NCI-H128 (cell line): ENCODE results near the gene ERCC3.
"Not testable (repeated sequence)": the region's sequence is repeated elsewhere in the genome, so short reads cannot be mapped to it uniquely, and the experiment has no call there.

ENCODE experiments used
- DNase-seq: peaks from one replicate; lab custom pipeline; 2025; ENCODE audit not compliant: unreplicated experiment; lab: John Stamatoyannopoulos, UW

The ERCC3 gene

DNA sequence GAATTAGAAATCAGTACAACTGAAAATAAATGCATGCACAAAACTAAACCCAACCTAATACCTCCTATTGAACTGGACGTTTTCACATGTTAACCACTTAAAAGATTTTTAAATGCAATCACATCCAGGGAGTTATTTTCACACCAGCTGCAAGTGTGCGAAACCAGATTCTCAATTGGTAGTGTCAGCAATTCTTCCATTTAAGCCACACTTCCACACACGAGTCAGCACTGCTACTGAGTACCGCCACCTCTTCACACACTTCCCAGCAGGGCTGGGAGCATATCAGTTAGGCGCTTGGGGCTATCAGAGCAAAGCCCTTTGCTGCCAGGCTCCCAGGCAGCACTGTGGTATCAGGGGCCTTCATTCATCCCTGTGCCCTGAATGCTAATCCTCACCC, 14.2 kb downstream of the ERCC3 start:
- no peak for DNase-seq

DNA sequence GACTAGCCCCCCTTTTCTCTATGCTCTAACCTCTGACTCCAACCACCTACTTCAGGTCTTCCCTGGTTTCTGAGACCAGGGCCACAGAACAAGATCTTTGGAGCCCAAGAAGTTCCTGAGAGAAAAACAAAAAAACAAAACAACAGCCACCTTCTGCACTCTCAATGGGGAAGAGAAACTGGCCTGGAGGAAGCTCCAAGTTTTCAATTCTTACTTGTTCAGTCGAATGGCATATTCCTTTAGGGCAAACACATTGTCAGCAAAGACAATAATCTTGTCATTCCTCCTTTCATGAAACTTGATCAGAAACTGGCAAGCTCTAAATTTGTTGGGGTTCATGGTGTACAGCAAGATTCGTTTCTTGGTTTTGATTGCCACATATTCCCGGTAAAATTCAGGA, 15.0 kb downstream of the ERCC3 start:
- no peak for DNase-seq

DNA sequence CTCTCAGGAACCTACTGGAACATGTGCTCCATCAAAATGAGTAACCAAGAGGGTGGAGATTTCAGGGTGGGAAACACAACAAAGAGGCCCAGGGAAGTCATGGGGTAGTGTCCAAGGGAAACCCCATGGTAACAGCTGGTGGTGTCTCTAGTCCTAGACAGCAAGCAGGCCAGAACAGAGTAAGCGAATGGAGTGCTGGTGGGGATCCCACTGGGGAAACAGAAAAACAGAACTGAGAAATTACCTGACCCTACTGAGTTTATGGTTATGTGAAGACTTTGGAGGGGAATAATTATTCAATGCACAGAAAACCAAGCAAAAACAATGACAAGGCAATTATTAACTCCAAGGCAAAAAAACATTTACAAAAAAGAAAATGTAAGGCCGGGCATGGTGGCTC, 16.9 kb downstream of the ERCC3 start:
- no peak for DNase-seq

DNA sequence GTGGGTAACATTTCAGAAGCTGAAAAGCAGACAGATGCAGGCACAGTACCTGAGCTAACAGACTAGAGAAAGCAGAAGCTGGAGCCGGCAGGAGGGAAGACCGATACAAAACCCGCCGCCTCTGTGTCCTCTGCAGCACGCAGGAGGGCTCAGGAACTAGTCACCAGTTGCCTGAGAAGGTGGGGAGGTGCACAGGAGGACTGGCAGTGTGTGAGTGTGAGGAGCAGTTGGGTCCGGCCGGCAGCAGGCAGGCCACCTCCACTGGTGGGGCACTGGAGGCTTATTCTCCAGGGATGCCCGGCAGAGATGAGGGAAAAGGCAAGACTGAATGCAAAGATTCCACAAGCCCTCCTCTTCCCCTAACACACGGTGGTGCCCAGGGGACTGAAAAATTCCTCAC, 18.2 kb downstream of the ERCC3 start:
- no peak for DNase-seq

DNA sequence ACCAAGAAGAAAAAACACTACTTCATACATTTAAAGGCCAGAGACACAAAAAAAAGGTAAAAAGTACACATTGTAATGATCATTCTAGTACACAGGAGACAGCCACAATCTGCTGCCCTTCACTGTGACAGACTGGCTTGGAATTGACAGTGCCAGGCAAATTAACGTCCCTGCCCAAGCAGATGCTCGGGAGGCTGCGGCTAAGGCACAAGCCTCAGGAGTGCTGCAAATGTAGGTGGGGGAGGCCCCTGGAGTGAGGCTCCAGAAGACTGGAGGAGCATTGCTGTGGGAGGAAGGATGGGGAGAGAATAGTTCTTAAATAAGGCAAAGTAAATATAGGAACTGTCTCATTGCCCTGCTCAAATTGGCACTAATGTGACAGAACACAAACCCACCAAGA, 18.6 kb downstream of the ERCC3 start:
- no peak for DNase-seq

DNA sequence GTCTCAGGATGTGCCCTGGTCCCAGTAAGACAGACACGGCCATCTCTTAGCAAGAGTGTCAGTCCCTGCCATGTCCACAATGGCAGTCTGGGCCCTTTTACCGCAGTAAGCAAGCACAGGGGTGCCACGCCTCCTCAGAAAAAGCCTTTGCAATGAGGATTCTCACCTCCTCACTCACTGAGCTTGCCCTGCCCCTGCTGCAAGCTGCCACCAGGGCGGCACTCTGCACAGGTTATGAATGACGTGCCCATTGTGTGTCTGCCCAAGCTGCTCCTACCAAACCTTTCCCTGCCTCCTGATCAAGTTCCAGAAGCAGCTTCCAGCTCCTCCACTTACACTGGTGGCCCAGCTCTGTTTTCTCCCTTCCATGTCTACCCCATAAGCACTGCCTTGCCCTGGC, 23.3 kb downstream of the ERCC3 start:
- DNase-seq: no peak

DNA sequence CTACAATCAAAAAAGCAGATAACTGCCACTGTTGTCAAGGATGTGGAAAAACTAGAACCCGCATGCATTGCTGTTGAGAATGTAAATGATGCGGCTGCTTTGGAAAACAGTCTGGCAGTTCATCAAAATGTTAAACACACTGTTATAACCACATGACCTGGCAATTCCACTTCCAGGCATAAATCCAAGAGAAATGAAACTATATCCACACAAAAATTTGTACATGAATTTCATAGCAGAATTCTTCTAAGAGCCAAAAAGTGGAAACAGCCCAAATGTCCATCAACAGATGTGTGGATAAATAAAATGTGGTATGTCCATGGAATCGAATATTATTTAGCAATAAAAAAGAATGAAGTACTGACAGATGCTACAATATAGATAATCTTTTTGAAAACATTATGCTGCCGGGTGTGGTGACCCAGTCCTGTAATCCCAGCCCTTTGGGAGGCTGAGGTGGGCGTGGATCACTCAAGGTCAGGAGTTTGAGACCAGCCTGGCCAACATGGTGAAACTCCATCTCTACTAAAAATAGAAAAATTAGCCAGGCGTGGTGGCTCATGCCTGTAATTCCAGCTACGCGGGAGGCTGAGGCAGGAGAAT, 32.0 kb downstream of the ERCC3 start:
- DNase-seq: no peak

DNA sequence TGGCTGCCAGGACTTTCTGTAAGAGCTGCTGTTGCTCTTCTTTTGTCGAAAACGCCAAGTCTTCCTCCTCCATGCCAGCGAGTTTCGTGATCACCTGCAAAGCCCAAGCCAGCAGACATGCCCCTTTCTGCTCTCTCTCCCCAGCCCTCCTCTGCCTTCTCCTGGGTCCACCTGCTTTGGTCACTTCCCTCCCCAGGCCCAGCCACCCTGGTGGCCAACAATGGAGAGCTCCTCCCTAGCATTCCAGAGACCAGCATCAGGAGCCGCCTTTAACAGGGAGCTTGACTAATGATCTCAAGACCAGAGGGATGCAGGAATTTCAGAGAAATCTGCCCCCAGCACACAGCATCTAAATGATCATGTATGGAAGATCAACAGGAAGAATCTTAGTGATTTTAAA, 34.6 kb downstream of the ERCC3 start:
- DNase-seq: no peak

DNA sequence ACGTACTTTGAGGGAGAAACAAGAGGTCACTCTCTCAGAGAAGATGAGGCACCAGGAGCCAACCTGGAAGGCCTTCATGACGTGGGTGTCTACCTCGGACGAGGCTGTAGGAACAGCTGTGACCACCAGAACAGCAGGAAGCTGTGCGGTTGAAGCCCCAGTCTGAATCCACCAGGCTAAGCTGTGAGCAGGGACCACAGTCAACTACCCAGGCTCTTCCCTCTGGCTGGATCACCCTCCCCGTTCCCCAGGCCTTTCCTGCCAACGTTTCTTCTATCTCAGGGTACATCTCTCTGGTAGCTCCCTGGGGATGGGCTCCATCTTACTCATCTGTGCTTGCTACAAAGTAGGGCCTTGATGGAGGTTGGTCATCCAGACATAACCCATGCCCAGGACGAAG, 37.1 kb downstream of the ERCC3 start:
- DNase-seq: no peak

DNA sequence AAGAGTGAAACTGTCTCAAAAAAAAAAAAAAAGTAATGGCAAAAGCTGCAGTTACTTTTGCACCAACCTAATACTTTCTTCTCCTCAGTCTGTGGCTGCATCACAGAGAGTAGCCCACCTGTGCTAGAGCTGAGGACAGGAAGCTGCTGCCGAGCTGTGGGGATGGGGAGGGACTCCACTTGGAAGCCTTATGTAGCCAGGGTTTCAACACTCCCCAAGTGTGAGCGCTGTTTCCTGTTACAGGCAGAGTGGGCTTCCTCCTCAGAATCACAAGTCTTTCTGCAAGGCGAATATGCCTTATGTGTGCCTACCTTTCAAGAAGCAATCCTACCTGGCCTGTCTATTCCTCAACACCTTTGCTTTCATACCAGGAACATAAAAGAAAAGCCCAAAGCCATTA, 37.6 kb downstream of the ERCC3 start:
- DNase-seq: no peak

DNA sequence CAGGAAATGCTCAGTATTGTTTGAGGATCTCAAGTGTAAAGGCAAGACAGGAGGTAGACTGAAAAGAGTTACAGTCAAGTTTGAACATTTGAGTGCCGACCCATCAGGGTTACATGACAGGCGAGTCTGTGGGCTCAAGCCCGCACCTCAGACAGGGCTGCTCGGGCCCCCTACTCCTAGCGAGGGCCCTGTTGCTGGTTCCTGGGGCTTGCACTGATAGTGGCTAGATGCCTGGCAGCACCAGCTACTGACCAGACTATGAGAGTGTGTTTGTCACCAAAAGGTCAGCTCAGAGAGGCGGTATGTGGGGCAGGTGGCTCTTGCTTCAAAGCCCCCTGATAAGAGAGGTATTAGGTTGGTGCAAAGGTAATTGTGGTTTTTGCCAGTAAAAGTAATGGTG, 38.2 kb downstream of the ERCC3 start:
- no peak for DNase-seq

DNA sequence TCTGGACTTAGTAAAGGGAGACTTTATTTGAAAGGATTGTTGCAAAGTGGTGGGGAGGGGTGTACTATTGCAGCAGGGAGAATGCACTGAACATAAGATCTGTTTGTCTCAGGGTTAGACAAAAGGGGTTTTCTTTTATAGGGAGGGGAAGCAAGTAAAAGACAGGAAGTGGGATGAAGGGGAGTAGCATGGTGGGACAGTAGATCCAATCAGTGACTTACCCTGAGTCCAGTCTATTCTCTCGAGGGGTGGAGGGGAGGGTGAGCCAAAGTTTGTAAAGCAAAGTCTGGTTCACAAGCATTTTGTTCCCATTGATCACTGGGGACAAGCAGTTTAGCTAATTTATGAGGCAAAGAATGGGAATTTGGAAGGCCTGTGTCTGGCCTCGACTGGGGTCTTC, 38.8 kb downstream of the ERCC3 start:
- no peak for DNase-seq

DNA sequence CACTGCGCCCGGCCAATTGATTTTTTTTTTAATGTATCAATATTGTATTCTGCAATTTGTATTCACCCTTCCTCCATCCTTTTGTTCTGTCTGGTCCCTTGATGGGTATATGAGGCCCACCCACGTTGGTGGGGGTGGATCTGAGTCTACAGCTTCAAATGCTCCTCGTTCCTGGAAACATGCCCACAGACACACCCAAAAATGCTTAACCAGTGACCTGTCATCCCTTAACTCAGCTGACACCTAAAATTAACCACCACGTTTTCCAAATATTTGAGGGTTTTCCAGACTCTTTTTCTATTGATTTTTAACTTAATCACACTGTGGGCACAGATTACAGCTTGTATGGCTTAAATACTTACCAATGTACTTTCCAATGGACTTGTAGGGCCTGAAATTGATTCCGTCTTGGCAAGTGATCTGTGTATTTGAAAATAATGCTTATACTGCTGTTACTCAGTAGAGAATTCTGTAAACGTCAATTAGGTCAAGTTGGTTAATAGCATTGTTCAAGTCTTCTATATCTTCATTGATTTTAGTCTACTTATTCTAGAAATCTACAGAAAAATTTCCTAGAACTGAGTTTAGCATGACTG, 39.5 kb downstream of the ERCC3 start:
- no peak for DNase-seq

DNA sequence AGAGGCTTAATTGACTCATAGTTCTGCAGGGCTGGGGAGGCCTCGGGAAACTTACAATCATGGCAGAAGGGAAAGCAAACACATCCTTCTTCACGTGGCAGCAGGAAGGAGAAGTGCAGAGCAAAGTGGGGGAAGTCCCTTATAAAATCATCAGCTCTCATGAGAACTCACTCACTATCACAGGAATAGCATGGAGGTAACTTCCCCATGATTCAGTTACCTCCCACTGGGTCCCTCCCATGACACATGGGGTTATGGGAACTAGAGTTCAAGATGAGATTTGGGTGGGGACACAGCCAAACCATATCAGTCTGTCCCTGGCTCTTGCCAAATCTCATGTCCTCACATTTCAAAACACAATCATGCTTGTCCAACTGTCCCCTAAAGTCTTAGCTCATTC, 52.8 kb downstream of the ERCC3 start:
- not testable (repeated sequence) for DNase-seq

DNA sequence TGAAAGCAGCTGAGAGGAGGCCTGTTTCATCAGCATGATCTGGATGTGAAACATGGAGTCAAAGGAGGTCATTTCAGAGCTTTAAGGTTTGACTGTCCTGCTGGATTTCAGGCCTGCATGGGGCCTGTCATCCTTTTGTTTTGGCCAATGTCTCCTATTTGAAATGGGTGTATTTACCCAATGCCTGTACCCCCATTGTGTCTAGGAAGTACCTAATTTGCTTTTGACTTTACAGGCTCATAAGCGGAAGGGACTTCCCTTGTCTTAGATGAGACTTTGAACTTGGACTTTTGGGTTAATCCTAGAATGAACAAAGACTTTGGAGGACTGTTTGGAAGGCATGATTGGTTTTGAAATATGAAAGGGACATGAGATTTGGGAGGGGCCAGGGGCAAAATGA, 54.5 kb downstream of the ERCC3 start:
- DNase-seq: no peak

DNA sequence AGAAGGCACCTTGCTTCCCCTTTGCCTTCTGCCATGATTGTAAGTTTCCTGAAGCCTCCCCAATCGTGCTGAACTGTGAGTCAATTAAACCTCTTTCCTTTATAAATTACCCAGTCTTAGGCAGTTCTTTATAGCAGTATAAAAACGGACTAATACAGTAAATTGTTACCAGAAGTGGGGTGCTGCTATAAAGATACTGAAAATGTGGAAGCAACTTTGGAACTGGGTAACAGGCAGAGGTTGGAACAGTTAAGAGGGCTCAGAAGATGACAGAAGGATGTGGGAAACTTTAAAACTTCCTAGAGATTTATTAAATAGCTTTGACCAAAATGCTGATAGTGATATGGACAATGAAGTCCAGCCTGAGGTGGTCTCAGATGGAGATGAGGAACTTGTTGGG, 56.2 kb downstream of the ERCC3 start:
- not testable (repeated sequence) for DNase-seq

DNA sequence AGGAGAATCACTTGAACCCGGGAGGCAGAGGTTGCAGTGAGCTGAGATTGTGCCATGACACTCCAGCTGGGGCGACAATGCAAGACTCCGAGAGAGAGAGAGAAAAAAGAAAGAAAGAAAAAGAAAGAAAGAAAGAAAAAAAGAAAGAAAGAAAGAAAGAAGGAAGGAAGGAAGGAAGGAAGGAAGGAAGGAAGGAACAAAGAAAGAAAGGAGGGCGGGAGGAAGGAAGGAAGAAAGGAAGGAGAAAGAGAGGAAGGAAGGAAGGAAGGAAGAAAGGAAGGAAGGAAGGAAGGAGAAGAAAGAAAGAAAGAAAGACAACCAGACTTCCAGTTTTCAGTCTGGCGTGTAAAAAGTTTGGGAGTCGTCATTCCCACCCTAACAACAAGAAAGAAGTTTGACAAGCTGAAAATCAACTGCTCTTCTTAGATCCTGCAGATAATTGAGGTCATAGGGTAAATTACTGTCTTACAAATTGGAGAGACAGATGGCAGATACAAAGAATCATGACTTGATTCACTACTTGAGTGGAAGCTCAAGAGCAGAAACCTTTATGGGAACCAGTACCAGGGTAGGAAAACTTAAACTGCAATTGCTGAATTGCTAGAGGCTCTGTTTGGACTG, 58.8 kb downstream of the ERCC3 start:
- no peak for DNase-seq

DNA sequence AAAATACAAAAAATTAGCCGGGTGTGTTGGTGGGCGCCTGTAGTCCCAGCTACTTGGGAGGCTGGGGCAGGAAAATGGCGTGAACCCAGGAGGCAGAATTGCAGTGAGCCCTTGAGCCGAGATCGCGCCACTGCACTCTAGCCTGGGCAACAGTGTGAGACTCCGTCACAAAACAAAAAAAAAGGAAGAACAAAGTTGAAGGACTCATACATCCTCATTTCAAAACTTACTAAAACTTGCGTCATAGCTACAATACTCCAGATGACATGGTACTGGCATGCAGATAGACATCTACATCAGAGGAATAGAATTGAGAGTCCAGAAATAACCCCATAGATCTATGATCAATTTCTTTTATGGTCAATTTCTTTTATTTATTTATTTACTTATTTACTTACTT, 60.2 kb downstream of the ERCC3 start:
- no peak for DNase-seq

DNA sequence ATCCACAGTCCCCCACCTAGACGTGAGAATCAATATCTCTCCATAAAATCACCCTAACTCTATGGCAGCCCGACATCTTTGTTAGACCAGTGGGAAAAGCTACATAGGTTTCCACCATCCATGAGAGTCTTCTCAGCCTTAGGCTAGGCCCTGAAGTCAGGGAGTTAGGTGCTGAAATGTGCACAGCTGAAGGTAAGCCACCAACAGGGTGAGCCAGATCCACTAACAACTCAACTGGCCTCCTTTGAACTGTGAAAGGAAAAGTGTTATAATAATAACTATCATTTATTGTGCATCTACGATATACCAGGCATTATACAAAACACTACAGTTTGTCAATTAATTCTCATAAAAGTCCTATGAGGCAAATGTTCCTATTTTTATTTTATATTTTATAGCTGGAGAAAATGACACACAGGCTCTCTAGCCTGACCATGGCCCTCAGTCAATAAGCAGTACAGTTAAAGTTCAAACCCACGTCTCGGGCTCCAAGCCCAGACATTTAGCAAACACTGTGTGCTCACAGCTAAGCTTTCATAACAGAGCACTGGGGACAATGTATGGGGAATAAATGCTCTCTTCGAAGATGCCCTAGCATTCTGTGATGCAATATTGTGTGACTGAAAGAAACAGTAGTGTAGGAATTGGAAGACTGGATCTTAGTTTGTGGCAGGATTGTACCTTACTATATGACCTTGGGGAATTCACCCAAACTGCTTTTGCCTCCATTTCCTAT, 62.6 kb downstream of the ERCC3 start:
- no peak for DNase-seq

DNA sequence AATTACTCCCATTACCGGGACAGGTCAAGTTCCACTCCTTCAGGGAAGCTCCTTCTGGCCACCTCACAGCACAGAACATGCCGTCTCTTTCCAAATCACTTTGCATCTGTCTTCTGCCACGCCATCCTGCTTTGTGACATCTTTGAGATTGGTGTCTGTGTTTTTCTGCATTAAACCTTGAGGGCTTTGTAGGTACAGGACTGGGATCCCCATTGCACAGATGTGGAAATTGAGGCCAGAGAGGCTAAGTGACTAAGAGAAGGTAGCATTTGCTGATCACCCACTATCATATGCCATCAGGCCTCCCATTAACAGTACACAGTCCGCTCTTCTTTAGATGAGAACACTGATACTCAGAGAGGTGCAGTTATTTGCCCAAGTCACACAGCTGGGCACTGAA, 64.4 kb downstream of the ERCC3 start:
- DNase-seq: no peak

DNA sequence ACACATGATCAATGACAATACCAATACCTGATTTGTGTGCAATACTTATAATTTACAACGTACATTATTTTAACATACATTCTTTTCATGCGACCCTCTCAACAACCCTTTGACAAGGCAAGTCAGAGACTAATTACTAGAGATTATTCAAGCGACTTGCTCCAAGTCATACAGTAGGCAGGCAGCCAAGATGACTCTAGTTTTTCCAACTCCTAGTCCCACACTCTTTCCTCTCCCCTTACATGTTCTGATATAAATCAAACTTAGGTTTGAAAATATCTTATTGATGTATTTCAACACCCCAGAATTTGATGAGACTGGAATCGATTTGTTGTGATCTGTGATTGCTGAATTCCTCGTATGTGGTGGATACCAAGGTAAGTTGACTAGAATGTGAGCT, 65.8 kb downstream of the ERCC3 start:
- no peak for DNase-seq

DNA sequence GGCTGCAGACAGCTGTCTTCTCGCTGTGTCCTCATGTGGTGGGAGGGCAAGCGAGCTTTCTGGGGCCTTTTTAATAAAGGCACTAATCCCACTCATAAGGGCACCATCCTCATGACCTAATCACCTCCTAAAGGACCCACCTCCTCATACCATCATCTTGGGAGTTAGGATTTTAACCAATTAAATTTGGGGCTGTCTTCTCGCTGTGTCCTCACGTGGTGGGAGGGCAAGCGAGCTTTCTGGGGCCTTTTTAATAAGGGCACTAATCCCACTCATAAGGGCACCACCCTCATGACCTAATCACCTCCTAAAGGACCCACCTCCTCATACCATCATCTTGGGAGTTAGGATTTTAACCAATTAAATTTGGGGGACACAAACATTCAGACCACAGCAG, 66.7 kb downstream of the ERCC3 start:
- not testable (repeated sequence) for DNase-seq
